HG03342 (cell line): ENCODE measurements around the gene KCNIP1.
A peak's percentile ranks its signal among the peaks of the same experiment; 100 is the strongest.

Experiments used
- ATAC-seq: cut with Tn5 transposase; IDR thresholded peaks from one replicate; pipeline ENCODE4 v1.9.1; 2021; ENCODE audit warnings: mild to moderate bottlenecking, moderate library complexity; ENCODE audit not compliant: unreplicated experiment

The KCNIP1 gene

DNA sequence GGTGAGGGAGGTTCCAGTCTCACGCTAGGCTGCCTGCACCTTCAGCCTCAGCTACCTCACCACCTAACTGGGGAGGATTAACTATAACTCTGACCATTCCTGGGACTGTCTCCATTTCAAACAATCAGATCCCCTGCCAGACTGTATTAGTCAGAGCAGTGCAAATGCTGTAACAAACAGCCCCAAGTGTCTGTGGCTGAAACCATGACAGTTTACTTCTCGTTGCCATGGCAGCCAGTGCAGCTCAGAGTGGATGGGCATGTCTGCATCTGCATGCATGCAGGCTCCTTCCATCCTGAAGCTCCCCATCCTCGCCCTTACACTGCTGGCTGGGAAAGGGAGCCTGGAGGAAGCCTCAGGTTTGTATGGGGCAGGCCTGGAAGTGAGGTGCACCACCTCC is 86.7 kb downstream of the KCNIP1 start:
- no peak for ATAC-seq

GRCh38 chr5:170591054-170591453 is 87.2 kb downstream of the KCNIP1 start:
- no peak for ATAC-seq

DNA sequence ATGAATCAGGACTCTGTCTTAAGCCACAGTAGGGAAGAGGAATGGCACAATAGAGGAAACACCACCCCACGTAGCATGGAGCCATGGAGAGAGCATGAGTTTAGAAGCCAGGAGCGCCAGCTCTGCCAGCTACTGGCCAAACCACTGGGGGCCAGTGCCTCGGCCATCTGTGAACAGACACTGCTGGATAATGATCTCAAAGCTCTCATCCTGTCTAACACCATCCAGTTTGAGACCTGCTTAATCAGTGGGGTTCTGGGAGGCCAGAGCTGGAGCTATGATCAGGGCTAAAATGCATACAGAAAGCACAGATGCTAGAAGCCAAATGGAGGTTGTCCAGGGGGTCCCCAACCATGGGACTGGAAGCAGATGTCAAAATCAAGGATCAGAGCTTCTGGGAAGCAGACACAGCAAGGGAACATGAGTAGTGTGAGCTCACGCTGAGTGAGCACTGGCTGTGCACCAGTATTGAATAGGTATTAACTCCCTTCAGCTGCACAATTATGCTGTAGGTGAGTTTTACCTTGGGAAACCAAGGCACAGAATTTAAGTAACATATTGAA is 92.7 kb downstream of the KCNIP1 start:
- no peak for ATAC-seq

- no peak for ATAC-seq
Observed at GRCh38 chr5:170597109-170597751, 93.4 kb downstream of the KCNIP1 start.

GRCh38 chr5:170597872-170598271 is 94.1 kb downstream of the KCNIP1 start:
- no peak for ATAC-seq

DNA sequence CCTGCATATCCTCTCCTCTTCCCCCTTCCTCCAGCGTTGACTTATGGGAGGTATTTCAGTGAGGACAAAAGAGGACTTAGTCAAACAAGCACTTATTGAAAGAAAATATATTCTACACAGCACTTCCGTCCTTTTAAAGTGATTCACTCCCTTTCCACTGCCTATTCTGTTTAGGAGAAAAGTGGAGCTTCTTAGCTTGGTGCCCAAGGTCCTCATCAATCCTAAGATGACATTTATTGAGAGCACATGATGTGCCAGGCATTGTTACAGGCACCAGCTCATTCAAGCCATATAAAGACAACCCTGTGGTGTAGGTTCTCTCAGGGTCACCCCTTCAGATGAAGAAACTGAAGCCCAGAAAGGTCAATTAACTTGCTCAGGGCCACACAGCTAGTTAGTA is 95.9 kb downstream of the KCNIP1 start:
- ATAC-seq, result no peak

DNA sequence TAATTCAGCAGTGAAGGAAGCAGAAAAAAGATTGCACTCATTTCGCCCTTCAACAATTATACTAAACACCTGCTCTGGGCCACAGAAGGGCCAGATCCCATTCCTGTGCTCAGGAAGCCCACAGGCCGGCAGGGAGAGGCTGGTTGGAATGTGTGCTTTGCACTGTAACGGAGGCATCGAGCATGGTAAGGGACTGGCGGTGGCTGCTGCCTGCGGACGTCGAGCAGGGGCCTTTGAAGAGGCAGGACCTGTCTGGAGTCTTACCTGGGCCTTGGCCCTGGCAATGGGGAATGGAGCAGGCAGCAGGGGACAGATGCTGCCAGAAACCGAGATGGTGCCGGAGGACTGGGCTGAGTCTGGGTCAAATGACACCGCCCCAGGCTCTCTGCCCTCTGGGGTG is 97.8 kb downstream of the KCNIP1 start:
- ATAC-seq, result no peak

GRCh38 chr5:170603109-170603508 is 99.3 kb downstream of the KCNIP1 start:
- no peak for ATAC-seq

DNA sequence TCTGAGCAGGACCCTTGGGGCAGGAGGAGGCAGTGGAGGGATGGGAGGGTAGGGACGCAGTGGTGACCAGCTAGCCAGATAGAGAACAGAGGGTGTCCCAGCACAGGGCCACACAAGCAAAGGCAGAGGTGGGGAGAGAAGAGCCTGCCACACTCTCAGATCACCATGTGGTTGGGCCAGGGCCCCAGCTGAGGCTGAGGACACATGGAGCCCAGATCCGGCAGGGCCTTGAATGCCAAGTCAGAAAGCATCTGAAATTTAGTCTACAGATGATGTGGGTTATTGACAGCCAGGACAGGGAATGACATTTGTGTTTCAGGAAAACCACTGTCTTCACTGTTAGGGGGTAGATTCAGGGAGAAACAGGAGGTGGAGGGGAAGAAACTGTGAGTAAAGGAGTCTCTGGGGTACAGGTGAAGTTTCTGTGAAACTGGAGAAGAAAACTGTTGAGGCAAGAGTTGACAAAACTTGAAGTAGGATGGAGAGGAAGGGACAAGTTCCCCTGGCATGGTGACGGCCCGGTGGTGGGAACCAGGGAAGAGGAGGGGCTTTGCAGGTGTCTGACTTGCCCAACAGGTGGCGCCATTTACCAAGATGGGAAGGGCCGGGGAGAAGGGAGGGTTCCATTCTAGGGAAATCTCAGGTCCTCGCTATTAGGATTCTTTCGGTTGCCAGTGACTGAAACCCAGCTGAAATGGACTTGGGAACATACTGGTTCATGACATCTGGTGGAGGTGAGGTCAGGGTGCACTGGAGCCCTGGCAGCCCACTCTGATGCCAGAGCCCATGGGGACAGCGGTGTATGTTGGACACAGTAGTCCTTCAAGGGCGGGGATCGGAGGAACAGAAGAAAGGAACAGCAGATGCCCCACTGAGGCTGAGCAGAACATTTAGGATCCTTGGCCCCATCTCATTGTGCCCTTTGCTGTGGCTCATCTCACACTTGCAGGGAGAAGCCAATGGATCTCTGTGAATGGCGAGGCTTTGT is 100.1 kb downstream of the KCNIP1 start:
- peak; percentile 80 for ATAC-seq

- no peak for ATAC-seq
Observed at GRCh38 chr5:170606941-170607340, 103.1 kb downstream of the KCNIP1 start.

DNA sequence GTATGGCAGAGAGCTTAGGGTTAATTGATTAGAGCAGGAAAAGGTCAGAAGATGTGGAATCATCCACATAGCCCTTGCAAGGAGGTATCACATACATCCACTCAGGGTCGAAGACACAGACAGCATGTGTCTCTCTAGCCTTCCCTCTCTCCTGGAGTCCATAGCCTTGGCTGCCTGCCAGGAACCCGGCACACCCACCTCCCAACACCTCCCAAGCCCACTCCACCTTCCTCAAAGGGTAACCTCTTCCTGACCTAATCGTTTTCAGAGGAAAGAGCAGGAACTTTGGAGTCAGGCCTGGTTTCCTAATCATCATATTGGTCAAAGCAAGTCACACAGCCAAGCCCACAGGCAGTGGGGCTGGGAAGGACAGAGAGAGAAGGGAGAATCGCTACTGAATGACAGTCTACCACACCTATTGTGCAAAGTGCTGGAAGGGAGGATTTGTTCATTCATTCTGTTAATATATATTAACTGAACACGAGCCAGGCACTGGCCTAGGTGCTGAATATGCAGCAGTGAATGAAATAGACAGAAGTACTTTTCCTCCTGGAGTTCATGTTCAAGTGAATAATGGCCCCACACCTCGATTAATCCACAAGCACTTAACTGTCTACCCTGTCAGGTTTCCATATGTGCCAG is 107.8 kb downstream of the KCNIP1 start:
- no peak for ATAC-seq

DNA sequence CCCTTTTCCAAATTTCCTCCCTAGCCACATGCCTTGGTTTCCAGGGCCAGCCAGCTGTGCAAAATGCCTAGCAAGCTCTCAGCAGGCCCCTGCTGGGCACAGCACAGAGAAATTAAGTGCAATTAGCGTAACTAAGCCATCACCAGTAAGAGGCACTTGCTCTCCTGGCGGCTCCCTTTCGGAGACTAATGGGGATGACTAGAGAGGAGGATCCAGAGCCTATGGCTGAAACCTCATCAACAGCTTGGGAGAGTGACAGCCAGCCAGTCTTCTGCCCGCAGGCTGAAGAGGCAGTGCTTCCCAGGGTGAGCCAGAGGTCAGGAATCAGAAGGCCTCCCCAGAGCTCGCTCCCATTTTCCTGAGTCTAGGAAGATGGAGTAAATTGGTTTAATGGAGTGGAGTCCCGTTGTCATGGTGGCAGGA is 108.4 kb downstream of the KCNIP1 start:
- no peak for ATAC-seq

- ATAC-seq, result no peak
Observed at GRCh38 chr5:170614065-170614490, 110.3 kb downstream of the KCNIP1 start.

DNA sequence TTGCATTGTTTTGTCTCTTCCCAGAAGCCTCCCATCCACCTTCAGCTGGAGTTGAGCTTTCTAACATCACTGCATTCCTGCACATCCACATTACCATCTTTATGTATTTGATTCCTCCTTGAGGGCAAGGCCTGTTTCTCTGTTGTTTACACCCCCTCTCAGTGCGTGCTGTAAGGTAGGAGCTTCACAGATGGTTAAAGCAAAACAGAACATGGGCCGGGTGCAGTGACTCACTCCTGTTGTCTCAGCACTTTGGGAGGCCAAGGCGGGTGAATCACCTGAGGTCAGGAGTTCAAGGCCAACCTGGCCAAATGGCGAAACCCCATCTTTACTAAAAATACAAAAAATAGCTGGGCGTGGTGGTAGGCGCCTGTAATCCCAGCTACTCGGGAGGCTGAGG is 110.9 kb downstream of the KCNIP1 start:
- ATAC-seq, result no peak

- no peak for ATAC-seq
Observed at GRCh38 chr5:170617533-170618490, 114.0 kb downstream of the KCNIP1 start.

DNA sequence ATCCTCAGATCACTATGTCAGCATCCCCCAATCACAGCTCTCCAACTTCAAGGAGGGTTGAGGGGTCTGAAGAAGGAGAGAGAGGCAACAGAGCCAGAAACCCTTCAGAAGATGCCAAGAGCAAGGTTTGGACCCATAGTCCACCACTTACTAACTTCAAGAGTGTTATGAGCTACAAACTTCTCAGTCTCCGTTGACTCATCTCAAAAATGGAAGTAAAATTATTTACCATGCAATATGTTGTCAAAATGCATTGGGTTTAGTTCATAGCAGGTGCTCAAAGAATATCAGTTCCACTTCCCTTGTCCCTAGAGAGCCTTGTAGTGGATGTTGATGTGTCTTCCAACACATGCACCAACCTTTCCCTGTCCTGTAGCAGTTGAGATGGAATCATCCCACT is 116.0 kb downstream of the KCNIP1 start:
- no peak for ATAC-seq

DNA sequence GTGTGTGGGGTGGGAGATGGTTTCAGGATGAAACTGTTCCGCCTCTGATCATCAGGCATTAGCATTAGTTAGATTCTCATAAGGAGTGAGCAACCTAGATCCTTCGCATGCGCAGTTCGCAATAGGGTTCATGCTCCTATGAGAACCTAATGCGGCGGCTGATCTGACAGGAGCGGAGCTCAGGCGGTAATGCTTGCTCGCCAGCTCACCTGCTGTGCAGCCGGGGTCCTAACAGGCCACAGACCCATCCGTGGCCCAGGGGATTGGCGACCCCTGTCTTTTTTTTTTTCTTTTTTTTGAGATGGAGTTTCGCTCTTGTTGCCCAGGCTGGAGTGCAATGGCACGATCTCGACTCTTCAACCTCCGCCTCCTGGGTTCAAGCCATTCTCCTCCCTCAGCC is 119.1 kb downstream of the KCNIP1 start:
- ATAC-seq, result no peak

DNA sequence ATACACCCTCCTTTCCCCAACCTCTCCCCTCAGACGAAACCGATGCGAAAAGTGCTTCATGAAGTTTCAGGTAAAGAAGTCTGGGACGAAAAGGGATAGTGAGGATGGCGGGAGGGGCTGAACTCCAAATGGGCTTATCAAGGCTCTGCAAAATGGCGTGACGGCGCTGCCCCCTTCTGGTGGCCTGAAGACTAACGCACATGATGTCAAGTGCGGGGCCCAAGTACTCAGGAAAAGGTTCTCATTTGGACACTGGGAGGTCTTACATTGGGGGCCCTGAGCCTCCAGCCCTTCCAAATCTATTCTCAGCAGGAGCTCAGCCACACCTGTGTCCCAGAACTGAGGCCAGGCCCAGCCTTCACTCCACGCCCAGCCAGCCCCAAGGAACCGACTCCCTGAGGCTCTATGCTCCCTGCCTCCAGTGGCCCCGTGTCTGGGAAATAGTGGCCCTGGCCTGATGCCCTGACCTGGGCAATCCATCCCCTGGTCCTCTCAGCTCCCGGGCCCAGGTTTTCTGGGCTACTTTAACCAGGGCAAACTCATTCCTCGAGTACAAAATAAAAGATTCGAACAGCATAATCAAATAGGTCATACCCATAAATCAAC is 119.9 kb downstream of the KCNIP1 start:
- no peak for ATAC-seq

DNA sequence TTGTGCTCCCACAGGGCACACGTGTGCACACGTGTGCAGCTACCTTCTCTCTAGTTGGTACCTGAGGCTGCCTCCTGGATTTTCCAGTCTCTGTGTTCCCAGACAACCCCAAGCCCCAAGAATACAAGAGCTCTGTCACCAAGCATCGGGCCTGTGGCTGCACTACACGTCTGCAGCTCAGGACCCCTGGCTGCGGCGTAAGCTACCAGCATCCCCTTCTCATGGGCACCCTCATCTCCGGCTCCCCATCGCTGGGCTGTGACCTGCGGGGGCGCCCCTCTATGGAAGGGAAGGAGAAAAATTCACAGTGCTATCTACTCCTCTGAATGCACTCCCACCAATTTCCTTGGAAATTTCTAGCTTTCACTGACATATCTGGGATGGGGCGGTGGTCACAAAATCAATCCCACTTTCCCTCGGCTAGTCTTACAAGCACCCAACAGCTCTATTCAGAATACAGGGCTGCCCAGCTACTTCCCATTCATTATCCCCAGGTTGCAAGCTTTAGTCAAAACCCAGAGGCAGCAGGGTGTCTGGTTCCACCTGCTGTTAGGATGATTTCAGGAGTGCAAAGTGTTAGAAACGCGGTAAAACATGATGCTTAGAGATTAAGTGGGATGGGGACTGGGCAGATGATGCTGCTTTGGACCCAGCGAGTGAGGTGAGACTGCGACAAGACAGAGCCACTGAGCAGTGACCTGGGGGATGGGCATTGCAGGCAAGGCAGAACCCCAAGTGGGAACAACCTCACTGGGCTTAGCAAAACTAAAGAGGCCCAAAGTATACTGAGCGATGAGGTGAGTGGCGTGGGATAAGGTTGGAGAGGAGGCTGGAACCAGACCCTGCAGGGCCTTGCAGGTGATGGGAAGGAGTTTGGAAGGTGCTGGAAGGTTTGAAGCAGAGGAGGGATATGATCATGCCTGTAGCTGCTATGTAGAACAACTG is 121.7 kb downstream of the KCNIP1 start:
- ATAC-seq, result no peak
